Activated CD4-positive, CD25-positive, alpha-beta regulatory T cell (primary cell): ENCODE measurements around the gene ING4.
A peak's percentile ranks its signal among the peaks of the same experiment; 100 is the strongest.

Source experiments
- DNase-seq, 4 experiments: peaks; one replicate each; lab custom pipeline; 2025; lab: John Stamatoyannopoulos, UW

ING4 gene

DNA sequence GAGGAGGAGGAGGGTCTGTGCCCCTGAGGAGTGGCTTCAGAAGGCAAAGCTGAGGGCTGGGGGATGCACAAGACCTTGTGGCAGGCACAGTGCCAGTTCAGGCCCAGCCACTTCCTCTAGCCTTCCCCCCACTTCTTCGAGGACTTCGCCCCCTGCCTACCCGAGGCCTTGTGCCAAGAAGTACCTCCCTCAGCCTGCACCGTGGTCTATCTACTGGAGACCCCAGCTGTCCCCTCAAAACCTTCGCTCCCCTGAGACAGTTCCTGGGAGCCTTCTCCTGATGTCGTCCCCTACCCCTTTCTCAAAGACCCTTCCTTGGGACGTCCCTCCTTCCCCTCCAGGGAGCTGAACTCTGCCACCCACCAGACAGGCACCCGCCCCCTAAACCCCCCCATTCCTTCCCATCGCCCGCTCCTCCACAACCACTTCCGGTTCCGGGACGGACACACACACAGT is 25.7 kb upstream of the ING4 start:
- peak in 2 of 4 experiments; percentile 33 to 41 for DNase-seq

DNA sequence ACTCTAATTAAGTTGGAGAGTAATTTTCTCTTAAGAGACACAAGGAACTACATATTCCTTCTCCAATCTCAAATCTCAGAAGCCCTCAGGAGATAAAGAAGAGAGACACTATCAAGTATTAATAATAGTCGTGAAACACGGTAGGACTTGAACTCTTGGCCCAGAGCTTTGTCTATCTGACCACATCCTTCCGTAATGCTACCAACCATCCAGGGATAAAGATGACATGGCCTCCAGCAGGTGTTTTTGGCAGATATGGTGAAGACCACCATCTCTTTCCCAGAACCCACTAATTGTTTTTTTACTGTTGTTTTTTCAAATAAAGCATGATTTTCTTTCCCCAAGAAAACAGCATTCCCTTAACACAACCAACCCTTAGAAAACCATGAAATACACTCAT is 22.9 kb upstream of the ING4 start:
- DNase-seq = no peak

DNA sequence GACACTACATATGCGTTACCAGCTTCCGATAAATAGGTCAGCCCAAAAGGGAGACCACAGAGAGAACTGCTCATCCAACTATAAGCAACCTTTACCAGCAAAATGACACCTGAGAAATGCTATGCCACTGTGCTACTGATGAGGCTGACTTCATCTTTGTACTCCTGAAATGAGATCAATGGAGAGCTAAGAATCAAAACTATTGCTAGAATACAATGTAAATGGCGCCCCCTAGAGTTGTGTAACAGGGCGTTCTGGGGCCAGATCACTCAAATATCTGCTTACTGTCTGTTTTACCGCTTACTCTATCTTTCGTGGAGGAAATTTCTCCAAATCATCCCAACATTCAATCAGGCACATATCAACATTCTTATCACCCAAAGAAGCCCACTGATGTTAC is 21.7 kb upstream of the ING4 start:
- no peak for DNase-seq

DNA sequence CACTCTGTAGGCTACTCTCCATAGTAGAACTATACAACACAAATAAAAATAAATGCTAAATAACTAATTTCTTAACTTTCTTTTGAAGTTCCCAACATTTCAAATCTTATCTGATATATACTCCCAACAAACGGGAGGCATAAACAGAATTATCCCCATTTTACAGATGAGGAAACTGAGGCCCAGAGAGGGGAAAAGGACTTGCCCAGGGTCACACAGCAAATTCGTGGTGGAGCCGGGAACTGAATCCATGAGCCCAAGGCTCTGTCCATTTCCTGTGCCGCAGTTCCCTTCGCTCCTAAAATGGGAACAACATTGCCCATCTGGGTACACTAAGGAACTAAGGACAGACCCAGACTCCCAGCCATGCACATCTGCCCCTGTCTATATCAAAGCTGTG is 14.0 kb upstream of the ING4 start:
- no peak for DNase-seq

DNA sequence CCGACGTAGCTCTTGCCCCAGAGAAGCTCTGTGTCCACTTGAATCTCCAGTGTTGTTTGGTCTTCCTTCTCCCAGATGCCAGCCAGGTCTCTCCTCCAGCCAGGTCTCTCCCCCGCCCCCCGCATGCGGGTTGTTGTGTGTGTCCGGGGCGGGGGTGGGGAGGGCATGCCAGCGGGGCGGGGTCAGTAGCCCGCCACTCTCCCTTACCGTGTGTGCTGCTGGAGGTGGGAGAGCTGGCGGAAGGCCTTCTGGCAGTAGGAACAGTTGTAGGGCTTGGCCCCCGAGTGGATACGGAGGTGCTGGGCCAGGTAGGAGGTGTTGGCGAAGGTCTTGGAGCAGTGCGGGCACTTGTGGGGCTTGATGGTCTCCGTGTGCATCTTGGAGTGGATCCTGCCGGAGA is 9.2 kb upstream of the ING4 start:
- no peak for DNase-seq

DNA sequence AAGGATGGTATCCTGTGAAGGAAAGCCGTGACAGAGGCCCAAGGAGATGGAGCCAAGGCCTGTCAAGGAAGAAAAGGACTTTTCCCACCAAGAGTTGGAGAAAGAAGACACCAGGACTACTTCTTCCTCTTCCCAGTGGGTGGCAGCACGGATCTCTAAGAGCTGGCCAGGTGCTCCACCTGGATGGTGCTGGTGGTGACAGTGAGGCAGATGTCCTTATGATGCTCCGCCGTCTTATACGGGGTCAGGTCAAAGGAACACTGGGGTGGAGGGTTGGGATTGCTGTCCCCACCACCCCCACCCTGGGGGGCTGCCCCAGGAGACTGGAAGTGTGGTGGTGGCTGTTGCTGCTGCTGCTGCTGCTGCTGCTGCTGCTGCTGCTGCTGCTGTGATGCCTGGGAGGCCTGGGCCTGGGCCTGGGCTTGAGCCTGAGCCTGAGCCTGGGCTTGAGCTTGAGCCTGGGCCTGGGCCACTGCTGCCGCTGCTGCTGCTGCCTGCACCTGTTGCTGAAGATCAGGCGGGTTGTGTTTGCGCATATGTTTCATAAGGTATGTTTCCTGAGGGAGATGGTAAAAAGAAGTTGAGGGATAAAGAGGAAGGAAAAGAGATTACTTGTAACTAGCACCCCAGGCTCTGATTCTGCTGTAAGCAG is 4.8 kb upstream of the ING4 start:
- no peak for DNase-seq

DNA sequence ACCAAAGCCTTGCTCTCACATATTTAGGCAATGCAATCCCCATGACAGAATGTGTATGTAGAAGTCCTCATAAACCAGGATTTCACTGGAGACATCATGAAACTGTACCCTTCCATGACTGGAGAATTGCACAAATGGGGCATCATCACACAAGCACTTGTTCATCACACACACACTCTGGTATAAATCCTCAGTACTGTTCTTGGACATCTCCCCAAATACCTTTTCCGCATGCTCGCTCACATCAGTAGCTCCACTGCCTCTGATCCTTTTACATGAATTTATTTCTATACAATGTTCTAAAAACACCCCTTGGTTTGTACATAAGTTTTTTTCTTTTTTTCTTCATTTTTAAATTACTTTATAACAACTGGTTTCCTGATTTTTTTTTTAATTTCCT is 3.3 kb upstream of the ING4 start:
- DNase-seq = no peak

DNA sequence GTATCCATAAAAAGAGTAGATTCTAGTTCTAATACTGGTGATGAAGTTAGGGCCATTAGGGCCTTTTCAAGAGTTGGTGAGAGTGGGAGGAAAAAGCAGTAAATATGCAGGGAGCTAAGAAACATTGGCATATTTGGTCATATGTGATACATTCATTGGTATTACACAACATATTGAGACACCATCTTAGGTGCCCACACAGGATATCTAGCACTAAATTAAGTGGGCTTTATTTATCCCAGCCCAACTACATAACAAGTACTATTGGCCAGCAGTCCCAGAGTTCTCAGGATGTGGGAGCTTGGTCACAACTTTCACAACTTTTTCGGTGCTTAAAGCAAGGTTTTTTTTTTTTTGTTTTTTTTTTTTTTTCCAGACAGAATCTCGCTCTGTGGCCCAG is 2.0 kb upstream of the ING4 start:
- DNase-seq = no peak

DNA sequence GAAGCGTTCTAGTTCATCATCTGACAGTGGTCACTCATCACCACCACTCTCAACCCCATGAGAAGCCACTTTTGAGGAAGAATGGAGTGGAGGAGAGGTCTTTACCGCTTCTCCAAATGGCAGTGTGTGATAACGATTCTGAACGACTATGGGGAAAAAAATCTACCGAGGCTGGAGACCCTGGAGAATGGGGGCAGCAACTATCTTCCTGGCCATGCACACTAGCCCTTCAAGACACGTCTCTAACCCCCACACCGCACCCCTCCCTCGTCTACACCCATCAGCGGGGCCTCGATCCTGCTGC is 365 bp downstream of the ING4 start:
- no peak for DNase-seq

DNA sequence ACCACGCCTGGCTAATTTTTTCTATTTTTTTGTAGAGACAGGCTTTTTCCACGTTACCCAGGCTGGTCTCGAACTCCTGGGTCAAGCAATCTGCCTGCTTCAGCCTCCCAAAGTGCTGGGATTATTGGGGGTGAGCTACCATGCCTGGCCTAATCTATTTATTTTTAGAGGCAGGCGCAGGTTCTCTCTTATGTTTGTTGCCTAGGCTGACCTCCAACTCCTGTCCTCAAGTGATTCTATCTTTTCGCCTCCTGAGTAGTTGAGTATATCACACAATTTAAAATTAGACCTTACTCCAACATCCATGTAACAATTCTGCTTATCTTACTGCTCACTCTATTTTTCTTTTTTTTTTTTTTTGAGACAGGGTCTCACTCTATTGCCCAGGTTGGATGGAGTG is 8.9 kb downstream of the ING4 start:
- DNase-seq = no peak

DNA sequence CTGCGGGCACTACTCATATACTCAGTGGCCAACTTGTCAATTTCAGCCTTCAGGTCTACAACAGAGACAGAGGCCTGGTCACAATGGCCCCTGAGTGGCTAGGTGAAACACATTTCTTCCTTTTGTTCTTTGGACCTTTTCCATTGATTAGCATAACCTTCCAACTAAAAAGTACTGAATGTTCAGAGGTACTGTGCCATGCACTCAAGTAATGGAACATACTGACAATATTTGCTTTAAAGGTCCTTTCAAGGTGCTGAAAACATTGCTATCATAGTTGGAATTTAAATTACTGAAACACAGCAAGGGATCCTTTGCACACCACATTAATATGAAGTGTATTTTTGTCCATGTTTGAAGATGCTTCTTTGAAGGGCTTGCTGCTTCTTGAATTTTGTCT is 9.6 kb downstream of the ING4 start:
- no peak for DNase-seq

DNA sequence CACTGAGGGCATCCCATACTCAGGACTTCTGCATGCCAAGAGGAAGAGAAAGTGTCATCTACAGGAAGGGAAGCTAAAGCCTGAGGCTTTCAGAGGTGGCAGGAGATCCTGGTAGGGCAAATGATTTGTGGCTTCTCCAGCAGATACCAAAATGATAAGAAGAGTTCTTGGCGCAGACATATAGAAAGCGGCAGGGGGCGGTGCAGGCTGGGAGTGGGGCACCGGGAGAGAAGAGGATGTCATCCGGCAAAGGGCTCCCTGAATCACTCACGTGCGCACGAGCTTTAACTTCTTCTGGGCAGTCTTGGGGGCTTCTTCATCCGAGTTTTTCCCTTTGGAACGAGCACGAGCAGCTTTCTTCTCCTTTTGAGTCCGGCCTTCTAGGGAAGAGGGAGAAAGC is 10.5 kb downstream of the ING4 start:
- DNase-seq = no peak

DNA sequence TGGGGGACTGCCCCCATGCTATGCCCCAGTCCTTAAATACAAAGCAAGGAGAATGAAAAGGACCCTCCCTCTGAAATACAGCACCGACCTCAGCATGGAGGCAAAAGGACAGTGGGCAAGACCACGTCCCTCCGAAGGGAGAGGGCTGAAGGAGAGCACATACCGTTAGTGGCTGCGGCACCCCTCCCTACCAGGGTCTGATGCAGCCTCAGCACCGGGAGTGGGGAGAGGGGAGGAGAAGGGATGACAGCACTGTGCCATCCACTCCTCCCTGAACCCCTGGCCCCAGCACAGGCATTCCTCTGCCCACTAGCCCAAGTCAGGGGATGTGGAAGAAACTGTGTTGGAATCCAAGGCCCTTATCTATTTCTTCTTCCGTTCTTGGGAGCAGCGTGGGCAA is 12.1 kb downstream of the ING4 start:
- no peak for DNase-seq

DNA sequence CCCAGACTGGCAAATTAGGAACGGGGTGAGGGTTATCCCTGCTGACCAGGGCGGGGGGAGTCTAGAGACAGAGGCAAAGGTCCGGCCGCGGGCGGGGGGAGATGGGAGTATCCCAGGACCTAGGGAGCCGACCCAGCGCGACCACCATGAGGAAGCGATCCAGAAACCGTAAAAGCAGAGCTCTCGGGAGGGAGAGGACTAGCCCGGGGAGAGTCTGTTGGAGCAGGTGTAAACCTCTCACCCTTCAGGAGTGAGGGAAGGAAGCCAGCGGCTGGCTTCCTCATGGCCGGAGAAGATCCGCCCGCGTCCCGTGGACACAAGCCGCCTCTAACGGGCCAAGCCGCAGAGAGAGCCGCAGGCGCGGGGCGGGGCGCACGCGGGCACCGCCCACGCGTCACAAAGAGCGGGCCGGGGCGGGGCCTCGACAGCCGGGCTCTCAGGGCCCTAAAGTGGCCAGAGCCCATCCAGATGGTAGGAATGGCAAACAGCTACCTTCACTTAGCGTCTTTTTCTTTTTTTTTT is 15.8 kb downstream of the ING4 start, which contains the start of gene ACRBP:
TSS of gene ACRBP (minus strand) at position 350 of the 522 bp plus-strand sequence. CDS start at position 284, 66 bp downstream.
- DNase-seq = no peak

DNA sequence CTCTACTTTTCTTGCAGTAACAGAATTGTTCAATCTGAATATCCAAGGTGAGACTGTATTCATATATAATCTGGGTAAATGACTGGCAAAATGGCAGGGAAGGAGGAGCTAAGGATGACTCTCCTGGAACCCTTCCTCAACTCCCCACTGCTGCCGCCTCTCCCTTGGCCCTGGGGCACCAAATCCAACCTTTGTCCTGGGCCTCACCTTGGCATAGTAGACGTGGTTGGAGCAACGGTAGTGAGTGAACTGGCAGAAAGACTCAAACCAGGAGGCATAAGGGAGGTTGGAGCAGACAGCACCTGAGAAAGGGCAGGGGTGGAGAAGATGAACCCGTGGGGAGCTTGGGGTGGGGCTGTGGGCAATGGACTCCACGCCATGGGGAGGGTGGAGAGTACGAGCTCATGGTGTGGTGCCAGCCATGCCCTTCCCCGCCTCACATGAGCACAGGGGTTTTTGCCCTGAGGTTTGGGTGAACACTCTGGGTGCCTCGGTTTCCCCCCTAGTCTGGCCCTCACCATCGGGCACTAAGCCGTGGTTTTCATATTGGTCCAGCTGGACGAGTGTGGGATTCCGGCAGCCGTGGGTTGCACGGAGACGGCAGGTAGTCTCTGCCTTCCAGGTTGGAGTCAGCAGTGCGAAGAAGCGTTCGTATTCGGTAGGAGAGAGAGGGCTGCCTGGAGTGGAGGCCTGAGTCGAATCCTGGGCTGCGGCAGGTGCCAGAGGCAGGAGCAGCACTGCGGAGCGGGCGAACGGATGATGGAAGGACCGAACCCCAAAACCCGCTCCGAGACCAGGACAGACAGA is 16.4 kb downstream of the ING4 start:
- DNase-seq = no peak

DNA sequence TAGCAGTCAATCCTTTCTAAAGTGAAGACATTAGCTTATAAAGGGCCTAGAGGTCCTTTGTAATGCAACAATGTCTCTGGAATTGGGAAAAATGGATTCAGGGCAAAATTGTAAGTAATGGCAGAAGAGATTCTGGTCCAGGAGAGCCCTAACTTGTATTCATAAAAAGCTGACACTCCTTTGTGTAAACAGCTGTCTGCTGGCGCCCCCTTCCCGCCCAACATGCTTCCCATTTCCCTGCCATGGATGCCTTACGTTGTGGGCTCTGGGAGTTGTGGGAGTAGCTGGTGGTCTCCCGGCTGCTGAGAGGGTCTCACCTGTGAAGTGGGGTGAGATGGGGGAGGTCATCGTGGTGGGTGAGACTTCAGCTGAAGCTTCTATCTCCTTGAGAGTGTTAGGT is 18.0 kb downstream of the ING4 start:
- DNase-seq = no peak

DNA sequence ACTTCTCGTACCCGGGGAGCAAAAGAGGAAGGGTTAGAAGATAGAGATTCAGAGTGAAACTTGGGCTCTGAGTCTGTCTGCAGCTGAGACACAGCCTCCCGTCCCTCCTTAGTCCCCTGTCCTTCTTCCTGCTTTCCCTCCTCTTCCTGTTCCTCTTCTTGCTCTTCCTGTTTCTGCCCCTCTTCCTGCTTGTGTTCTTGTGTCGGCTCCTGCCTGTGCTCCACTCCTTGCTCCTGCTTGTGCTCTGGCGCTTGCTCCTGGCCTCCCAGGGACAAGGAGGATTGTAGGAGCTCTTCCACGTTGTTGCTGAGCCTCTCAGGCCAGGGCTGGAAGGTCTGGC is 18.7 kb downstream of the ING4 start:
- no peak for DNase-seq

DNA sequence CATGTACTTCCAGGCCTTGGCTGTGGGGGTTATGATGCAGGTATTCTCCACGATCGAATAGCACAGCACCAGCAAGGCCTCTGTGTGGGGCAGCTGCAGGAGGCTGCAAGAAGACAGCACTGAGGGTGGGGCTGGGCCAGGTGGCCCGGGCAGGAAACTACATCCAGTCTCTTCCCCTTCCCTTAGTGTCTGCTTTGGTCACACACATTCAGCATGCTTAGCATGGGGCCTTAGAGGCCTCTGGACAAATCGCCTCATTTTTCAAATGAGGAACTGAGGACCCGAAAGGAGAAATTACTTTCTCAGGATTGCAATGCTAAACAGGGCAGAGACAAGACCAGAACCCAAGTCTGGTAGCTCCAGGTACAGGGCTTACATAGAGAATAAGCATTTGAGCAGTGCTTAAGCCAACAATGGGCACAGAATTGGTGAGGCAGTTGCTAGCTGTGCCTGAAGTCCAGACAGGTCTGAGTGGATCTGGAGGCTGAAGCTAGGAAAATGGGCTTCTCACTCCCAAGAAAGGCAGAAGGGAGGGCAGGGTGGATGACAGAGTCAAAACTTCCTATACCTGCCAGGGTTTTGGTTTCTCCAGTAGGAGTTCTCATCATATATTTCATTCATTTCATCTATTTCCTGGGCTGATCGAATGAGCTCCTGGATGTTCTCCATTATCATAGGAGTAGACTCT is 19.2 kb downstream of the ING4 start:
- no peak for DNase-seq

DNA sequence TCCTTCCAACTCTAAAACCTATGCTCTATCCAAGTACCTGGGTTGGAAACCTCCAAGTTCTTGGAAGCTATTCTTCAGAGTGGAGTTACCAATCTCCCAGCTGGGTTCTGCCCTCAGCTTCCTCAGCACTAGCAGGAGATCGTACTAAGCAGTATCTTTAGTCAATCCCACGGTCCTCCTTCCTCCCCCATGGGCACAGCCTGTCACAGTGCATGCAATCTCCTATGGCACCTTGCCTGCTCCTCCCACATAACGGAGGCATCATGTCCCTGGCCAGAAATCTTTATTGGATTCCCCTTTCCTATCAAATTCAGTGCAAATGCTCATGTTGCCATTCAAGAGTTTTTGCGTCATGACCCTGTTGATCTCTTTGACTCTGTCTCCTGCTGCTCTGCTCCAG is 21.8 kb downstream of the ING4 start:
- DNase-seq = no peak

DNA sequence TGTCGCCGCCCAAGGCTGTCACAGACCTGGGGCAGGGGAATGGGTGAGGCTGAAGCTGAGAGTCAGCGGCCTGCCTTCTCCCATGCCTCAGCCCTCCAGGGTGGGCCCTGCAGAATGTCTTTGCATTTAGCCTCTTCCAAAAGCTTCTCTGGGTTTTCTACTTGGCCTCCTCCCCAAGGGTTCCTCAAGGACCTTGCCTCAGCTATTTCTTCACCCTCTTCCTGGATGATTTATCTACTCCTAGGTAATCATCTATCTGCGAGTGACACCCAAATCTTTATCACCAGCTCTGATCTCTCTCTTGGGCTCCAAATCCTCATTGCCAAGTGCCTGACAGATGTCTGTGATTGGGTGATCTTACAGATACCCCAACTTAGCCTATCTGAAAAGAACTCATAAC is 22.4 kb downstream of the ING4 start:
- DNase-seq = no peak

DNA sequence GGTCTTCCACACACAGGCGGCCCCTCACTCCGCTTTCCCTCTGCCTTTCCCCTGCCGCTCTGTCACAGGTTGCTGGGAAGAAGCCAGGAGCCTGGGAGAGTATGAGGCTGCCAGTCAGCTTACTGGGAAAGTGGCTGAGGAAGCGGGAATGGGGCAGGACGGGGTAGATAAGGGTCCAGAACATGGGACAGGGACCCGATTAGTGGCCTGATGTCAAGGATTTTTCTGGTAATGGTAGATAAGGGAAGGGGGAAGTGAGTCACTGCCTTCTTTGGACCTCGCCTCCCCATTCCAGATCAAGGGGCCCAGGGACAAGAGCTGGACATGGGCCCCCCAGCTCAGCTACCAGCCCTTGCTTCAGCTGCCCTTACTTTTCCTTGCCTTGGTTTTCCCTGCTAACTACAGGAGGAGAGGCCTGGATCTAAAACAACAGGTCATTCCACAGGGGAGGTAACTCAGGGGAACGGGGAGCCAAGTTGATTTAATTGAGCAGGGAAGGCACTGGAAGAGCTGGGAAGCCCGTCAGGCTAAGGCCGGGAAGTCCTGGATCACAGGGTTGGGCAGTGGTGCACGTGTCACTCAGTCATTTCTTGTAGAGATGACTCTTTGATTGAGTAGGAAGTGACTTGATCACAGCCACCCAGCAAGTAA is 23.6 kb downstream of the ING4 start:
- no peak for DNase-seq

DNA sequence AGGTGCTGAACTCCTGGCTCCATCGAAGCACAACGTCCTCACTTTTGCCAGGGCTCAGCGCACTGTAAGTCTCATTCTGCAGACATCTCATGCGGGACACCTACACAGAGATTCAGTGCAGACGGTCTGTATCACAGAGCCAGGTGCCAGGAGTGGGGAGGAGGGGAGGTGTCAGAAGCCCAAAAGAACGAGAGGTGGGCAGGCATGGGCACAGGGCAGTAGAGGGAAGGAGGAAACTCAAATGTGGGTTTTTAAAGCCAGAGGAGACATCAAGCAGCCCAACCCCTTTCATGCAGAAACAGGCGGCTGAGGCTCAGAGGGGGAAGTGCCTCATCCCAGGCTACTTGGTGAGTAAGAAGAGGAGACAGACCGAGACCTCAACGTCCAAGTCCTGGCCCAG is 24.6 kb downstream of the ING4 start:
- DNase-seq = no peak
